Adipocyte (in vitro differentiated cells): ENCODE measurements around the gene ZNF823.

ENCODE experiments used
- DNase-seq: peaks from one replicate; pipeline ENCODE4 v3.0.0-alpha.2; 2015; ENCODE audit warnings: low read depth
- H3K27me3 ChIP-seq: replicated peaks from 2 replicates; pipeline ENCODE4 v1.7.0; 2013; ENCODE audit warnings: mild to moderate bottlenecking, low read length, moderate library complexity; ENCODE audit not compliant: control insufficient read depth, insufficient read depth
- H3K36me3 ChIP-seq: 2 replicates; pipeline ENCODE4 v1.7.0; 2013; ENCODE audit warnings: low read length, mild to moderate bottlenecking, moderate library complexity; ENCODE audit not compliant: control insufficient read depth, insufficient read depth, severe bottlenecking
- H3K4me1 ChIP-seq: 2 replicates; pipeline ENCODE4 v1.7.0; 2013; ENCODE audit warnings: mild to moderate bottlenecking, low read length, moderate library complexity; ENCODE audit not compliant: control insufficient read depth, insufficient read depth
- H3K4me3 ChIP-seq: 2 replicates; pipeline ENCODE4 v1.7.0; 2013; ENCODE audit warnings: mild to moderate bottlenecking, low read length, moderate library complexity
- H3K9ac ChIP-seq: 2 replicates; pipeline ENCODE4 v1.7.0; 2013; ENCODE audit warnings: mild to moderate bottlenecking, low read length, moderate library complexity
- H3K9me3 ChIP-seq: 2 replicates; pipeline ENCODE4 v1.7.0; 2013; ENCODE audit warnings: mild to moderate bottlenecking, low read length, moderate library complexity; ENCODE audit not compliant: control insufficient read depth

Gene ZNF823

GRCh38 chr19:11697284-11697855 lies 41.4 kb downstream of the ZNF823 start:
- Histone ChIP-seq H3K4me1 (peaks cover 10% of the 10 kb centered on the region), H3K36me3 (no peaks in the 10 kb centered on the region), H3K27me3 (no peaks in the 10 kb centered on the region), H3K9me3 (no peaks in the 10 kb centered on the region), H3K9ac (no peak overlapping the region), H3K4me3 (no peak overlapping the region)
- no peak for DNase-seq

GRCh38 chr19:11694533-11695439 lies 44.0 kb downstream of the ZNF823 start:
- H3K36me3 ChIP-seq, result no peaks in the 10 kb centered on the region
- H3K4me3 ChIP-seq, result peak overlapping the region; percentile 90
- no peaks in the 10 kb centered on the region for H3K27me3 ChIP-seq
- DNase-seq, result peak; percentile 99
- no peaks in the 10 kb centered on the region for H3K9me3 ChIP-seq
- peaks cover 10% of the 10 kb centered on the region for H3K4me1 ChIP-seq
- H3K9ac ChIP-seq, result peak overlapping the region; percentile 75

- Histone ChIP-seq H3K27me3 (no peaks in the 10 kb centered on the region), H3K9ac (peak overlapping the region; percentile 75), H3K4me3 (peak overlapping the region; percentile 90), H3K36me3 (no peaks in the 10 kb centered on the region), H3K4me1 (peaks cover 10% of the 10 kb centered on the region), H3K9me3 (no peaks in the 10 kb centered on the region)
- peak; percentile 92 for DNase-seq
Measured at GRCh38 chr19:11693505-11694499, 44.9 kb downstream of the ZNF823 start.

GRCh38 chr19:11692127-11692790 lies 46.5 kb downstream of the ZNF823 start:
- peaks cover 10% of the 10 kb centered on the region for H3K4me1 ChIP-seq
- no peaks in the 10 kb centered on the region for H3K36me3 ChIP-seq
- H3K9me3 ChIP-seq, result peaks cover 3% of the 10 kb centered on the region
- no peak overlapping the region for H3K9ac ChIP-seq
- no peak overlapping the region for H3K4me3 ChIP-seq
- no peaks in the 10 kb centered on the region for H3K27me3 ChIP-seq
- no peak for DNase-seq

- H3K9ac ChIP-seq, result no peak overlapping the region
- DNase-seq, result no peak
- no peaks in the 10 kb centered on the region for H3K36me3 ChIP-seq
- H3K9me3 ChIP-seq, result peaks cover 60% of the 10 kb centered on the region
- H3K27me3 ChIP-seq, result no peaks in the 10 kb centered on the region
- H3K4me1 ChIP-seq, result no peaks in the 10 kb centered on the region
- no peak overlapping the region for H3K4me3 ChIP-seq
Measured at GRCh38 chr19:11685676-11686650, 52.8 kb downstream of the ZNF823 start.

- no peak for DNase-seq
- peaks cover 68% of the 10 kb centered on the region for H3K9me3 ChIP-seq
- H3K27me3 ChIP-seq, result no peaks in the 10 kb centered on the region
- no peaks in the 10 kb centered on the region for H3K4me1 ChIP-seq
- H3K4me3 ChIP-seq, result peak overlapping the region; percentile 17
- no peak overlapping the region for H3K9ac ChIP-seq
- no peaks in the 10 kb centered on the region for H3K36me3 ChIP-seq
Measured at GRCh38 chr19:11684987-11685675, 53.6 kb downstream of the ZNF823 start.

- Histone ChIP-seq H3K4me1 (no peaks in the 10 kb centered on the region), H3K36me3 (no peaks in the 10 kb centered on the region), H3K9ac (no peak overlapping the region), H3K4me3 (peak overlapping the region; percentile 36), H3K27me3 (no peaks in the 10 kb centered on the region), H3K9me3 (peaks cover 59% of the 10 kb centered on the region)
- no peak for DNase-seq
Measured at GRCh38 chr19:11680689-11681302, 58.0 kb downstream of the ZNF823 start.

GRCh38 chr19:11678504-11678903 lies 60.2 kb downstream of the ZNF823 start:
- Histone ChIP-seq H3K9me3 (peaks cover 36% of the 10 kb centered on the region), H3K36me3 (no peaks in the 10 kb centered on the region), H3K9ac (no peak overlapping the region), H3K4me3 (no peak overlapping the region), H3K4me1 (peaks cover 4% of the 10 kb centered on the region), H3K27me3 (peaks cover 5% of the 10 kb centered on the region)
- DNase-seq, result no peak
